ENCODE data around the gene NUDT3. TPM values are rescaled to one million over a fixed set of nuclear protein-coding genes. Genes with fewer than 3 reads are reported as not detected.
A peak's percentile ranks its signal among the peaks of the same experiment; 100 is the strongest.
"Not testable (repeated sequence)": the region's sequence is repeated elsewhere in the genome, so short reads cannot be mapped to it uniquely, and the experiment has no call there.

The NUDT3 gene
- total RNA-seq, 1 donor from 2014 or later = 37.1 TPM

DNA sequence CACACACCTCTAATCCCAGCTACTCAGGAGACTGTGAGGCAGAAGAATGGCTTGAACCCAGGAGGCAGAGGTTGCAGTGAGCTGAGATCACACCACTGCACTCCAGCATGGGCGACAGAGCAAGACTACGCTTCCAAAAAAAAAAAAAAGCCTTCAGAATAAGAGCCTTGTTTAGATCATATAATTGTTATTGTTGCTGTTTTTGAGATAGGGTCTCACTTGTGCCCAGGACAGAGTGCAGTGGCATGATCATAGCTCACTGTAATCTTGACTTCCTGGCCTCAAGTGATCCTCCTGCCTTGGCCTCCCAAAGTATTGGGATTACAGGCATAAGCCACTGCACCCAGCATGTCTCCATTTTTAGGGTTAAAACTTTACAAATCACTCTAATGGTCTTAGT, 68.2 kb downstream of the NUDT3 start:
- not testable (repeated sequence) for DNase-seq (ENCODE audit: low read depth, low spot score)

DNA sequence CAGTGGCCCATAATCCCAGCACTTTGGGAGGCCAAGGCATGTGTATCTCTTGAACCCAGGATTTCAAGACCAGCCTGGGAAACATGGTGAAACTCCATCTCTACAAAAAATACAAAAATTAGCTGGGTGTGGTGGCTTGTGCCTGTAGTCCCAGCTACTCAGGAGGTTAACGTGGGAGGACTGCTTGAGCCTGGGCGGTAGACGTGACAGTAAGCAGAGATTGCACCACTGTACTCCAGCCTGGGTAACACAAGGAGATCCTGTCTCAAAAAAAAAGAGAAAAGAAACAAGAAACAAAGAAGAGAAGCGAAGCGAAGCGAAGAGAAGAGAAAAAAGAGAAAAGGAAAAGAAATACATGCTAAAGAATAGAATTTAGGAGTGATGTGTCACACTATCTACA, 69.2 kb downstream of the NUDT3 start:
- no peak for DNase-seq (ENCODE audit: low read depth, low spot score)

DNA sequence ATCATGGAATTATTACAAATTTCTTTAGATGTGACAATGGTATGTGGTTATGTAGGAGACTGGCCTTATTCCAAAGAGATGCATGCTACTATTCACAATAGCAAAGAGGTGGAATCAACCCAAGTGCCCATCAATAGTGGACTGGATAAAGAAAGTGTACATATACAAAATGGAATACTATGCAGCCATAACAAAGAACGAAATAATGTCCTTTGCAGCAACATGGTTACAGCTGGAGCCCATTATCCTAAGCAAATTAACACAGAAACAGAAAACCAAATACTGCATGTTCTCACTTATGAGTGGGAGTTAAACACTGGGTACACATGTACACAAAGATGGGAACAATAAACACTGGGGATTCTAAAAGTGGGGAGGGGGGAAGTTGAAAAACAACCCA, 69.7 kb downstream of the NUDT3 start:
- no peak for DNase-seq (ENCODE audit: low read depth, low spot score)

DNA sequence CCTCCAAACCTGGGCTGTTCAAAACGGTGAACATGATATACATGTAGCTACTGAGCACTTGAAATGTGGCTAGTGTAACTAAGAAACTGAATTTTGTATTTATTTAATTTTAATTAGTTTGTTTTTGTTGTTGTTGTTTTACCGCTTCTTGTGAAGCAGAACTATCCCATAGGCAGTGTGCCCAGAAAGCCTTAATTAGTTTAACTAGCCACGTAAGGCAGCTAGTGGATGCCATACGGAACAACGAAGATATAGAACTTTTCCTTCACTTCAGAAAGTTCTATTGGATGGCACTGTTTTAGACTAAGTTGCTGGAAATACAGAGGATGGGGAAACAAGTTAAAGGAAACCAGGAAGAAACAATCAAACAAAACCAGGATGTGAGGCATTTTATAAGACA, 70.6 kb downstream of the NUDT3 start:
- peak; percentile 5 for DNase-seq (ENCODE audit: low read depth, low spot score)

DNA sequence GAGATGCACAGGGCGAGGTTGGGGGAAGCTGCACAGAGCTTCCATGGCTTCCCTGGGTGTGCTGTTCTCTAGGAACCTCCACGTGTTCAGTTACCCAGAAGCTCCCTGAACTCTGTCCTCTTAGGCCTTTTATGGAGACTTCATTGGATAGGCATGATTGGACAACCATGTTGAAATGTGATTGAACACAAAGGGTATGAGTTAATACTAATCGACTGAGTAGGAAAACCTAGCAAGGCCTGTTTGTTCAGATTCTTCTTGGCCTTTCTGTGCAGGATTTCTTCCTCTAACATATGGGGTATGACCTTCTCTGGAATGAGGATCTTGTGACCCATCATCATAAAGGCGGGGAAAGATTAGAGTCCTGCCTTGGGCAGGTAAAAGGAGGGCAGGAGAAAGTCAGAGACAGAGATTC, 73.0 kb downstream of the NUDT3 start:
- DNase-seq (ENCODE audit: low read depth, low spot score) = no peak

DNA sequence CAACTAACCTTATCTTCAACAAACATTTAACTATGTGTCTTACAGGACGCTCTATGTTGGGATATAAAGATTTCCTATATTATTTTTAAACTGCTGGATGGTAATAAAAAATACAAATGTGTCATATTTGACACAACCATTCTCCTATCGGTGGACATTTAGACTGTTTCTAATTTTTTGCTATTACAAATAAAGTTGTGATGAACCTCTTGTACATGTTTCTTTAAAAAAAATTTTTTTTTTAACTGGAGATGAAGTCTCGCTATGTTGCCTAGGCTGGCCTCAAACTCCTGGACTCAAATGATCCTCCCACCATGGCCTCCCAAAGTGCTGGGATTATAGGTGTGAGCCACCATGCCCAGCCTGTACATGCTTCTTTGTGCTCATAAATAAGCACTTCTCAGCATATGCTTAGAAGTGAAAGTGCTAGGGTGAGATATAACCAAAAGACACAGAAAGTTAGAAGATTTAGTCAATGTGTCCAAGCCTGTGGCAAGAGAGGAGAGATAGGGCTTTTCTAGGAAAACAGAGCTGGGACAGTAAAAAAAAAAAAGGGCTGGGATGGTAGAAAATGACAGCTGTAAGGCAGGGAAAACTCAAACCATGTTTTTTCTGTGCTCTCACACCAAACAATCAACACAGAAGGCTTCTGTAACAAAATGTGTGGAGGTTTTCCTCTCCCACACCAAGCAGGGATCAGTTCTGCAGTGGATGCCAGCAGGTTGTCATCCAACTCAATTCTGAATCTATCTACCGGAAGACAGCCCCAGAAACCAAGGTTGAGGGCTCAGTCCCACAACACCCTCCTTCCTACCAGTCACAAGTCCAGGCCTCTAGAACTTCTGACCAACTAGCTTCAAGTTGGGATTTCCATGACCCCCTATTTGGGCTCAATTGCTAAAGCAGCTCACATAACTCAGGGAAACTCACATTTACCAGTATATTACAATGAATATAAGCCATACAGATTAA, 73.7 kb downstream of the NUDT3 start:
- DNase-seq (ENCODE audit: low read depth, low spot score) = no peak

DNA sequence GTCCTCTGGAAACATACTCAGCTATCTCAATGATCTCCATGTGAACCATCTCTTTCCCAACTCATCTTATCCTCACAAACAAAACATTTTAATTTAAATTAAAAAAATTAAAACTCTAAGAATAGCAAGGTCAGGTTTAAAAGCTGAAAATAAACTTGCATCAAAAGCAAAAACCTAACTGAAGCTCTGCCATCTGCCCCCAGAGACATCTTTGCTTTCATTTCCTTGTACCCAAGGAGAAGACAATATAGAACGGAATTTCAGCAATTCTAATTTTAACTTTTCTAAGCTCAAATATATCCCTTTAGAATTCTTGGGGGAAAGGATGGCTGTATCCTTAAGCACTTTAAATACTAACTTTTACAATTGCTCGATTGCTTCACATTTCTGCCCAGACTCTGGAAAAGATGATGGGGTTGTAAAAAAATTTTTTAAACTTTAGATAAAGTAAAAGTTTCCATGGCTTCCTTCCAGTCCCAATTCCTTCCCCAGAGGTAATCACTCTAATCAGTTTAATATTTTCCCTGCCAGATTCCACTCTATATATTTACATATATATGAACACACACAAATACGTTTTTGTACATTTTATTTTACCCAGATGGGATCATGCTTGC, 74.5 kb downstream of the NUDT3 start:
- DNase-seq (ENCODE audit: low read depth, low spot score) = no peak

DNA sequence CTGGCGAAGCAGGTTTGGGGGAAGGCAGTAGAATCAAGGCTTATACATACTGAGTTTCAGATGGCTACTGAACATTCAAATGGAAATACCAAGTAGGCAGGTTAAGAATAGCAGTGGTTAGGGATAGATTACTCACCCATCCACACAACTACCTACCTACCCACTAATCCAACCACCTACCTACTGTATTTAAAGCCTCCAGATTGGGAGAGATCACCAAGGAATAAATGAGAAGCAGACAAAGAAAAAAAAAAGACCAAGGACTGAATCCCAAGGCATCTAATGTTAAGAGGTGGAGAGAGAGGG, 75.3 kb downstream of the NUDT3 start:
- no peak for DNase-seq (ENCODE audit: low read depth, low spot score)

DNA sequence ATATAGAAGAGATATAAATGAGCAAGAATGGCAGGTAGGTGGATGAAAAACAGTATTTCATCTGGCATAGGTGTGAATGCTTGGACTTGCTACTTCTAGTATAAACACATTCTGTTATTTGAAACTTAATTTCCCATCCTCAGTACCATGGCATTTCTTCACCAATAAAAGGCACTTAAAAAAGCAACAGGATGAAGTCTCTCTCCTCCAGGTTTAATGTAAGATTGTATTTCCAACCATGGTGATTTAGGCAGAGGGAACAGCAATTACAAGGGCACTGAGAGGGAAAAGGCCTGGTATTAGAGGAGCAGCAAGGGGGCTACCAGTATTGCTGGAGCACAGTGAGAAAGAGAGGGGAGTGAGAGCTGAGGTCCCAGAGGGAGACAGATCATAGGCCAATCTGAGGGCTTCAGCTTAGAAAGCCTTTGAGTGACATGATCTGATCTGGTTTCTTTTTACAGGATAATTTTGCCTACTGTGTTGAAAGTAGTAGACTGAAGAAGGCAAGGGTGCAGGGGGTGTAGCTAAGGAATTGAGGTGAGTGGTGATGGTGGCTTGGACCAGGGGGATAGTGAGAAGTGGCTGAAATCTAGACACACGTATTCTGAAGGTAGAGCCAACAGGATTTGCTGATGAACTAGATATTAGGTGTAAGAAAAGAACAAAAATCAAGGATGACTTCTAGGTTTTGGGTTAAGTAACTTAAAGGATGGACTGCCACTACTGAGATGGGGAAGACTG, 75.9 kb downstream of the NUDT3 start:
- DNase-seq (ENCODE audit: low read depth, low spot score) = no peak

DNA sequence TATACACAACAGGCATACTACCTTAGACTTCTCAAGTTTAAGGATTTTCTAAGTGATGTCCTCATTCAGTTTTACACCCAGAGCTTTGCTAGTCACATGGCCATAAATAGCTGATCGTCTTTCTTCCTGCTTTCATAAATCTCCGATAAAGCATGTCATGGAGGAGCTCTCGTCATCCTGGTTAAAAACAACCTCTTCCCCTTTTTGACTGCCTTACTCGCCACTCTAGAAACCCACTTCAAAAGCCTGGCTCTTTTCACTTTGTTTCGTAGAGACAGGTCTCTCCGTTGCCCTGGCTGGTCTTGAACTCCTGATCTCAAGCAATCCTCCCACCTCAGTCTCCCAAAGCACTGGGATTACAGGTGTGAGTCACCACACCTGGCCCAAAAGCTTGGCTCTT, 76.7 kb downstream of the NUDT3 start:
- DNase-seq (ENCODE audit: low read depth, low spot score) = no peak

DNA sequence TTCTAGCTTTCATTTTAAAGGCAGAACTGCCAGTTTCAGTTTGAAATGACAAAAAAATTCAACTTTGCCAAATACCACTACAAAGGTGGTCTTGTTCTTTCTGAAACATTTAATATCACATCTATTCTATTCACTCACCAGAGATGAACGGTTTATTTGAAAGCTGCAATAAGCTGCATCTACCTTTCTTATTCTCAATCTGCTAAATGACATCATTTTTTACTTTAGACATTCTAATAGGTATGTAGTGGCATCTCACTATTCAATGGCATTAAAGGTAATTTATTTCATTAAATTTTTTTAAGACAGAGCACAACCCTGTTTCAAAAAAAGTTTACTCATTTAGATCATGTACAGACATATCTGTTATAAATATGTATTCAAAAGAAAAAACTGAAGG, 77.2 kb downstream of the NUDT3 start:
- no peak for DNase-seq (ENCODE audit: low read depth, low spot score)

DNA sequence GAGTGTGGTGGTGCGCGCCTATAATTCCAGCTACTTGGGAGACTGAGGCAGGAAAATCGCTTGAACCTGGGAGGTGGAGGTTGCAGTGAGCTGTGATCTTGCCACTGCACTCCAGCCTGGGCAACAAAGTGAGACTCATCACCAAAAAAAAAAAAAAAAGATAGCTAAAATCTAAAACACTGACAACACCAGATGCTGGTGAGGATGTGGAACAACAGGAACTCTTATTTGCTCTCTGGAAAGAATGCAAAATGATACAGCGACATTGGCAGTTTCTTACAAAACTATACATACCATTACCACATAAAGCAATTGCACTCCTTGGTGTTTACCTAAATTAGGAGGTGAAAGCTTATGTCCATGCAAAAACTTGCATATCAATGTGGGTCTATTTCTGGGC, 80.2 kb downstream of the NUDT3 start:
- DNase-seq (ENCODE audit: low read depth, low spot score) = no peak

DNA sequence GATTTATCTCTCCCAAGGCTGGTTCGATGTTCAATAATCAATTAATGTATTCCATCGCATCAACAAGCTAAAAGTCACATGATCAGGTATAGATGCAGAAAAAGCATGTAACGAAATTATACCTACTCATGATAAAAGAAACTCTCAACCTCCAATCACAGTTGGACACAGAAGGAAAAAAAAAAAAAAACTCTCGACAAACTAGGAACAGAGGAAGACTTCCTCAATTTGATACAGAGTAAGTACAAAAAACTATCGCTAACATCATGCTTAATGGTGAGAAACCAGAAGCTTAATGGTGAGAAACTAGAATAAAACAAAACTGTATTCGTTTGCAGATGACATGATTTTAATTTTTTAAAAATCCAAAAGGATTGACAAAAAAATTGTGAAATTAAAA, 81.7 kb downstream of the NUDT3 start:
- DNase-seq (ENCODE audit: low read depth, low spot score) = no peak

DNA sequence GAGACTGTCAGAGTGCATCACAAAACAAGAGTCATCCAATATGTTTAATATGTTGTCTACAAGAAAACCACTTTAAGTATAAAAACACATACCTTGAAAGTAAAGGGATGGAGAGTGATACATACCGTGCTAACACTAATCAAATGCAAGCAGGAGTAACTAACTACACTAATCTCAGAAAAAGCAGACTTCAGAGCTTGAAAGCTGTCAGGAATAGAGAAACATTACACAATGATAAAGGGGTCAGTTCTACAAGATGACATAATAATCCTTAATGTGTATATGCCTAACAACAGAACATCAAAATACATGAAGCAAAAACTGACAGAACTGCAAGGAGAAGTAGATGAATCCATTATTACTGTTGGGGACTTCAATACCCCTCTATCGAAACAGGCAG, 84.0 kb downstream of the NUDT3 start:
- no peak for DNase-seq (ENCODE audit: low read depth, low spot score)

DNA sequence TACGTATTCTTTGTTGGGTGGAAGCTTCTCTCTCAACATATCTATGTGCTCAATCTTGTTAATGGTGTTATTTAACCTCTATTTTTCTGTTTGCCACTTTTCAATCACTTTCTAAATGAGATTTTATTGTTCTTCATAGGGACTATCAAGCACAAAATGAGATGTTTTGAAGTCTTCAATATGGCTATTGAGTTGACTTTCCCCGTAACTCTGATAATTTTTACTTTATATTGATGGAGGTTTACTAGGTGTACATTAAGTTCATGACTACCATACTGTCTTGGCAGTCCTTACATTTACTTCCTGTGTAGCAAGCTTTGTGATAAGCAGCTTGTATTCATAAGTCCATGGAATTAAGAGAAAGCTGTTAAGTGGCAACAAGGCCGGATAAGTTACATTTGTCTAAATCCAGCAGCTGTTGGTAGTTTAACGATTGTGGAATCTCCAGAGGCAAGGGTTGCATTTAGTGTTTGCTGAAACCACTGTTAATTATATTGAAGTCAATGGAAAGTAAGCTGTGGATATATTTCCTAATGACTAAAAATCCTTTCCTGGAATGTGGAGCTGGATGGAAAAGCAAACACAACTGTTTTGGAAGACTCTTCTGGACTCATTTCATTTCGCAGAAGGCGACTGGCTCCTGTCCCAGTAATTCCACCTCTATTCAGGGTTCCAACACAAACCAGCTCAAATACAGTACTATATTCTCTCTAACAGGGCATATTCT, 86.3 kb downstream of the NUDT3 start:
- peak; percentile 48 for DNase-seq (ENCODE audit: low read depth, low spot score)

DNA sequence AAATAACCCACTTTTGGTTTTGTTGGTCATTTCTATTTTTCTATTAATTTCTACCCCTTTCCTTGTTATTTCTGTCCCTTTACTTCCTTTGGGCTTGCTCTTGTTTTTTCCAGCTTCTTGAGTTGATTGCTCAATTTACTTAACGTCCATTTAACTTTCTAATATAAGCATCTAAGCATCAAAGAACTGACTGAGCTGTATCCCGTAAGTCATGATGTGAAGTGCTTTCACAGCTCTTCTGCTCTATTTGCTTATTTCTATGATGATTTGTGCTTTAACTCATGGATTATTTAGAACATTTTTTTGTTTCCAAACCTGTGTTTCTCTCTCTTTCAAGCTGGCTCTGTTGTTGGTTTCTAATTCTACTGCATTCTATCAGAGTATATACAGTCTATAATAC, 87.0 kb downstream of the NUDT3 start:
- DNase-seq (ENCODE audit: low read depth, low spot score) = no peak

DNA sequence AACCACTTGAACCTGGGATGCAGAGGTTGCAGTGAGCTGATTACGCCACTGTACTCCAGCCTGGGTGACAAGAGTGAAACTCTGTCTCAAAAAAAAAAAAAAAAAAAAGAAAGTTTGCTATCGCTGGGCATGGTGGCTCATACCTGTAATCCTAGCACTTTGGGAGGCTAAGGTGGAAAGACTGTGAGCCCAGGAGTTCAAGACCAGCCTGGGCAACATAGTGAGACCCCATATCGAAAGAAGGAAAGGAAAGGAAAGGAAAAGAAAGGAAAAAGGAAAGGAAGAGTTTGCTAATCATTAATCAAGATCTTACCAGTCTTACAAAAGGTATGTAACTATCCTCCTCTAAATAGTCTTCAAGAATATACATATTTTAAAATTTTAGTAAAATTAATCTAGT, 88.3 kb downstream of the NUDT3 start:
- no peak for DNase-seq (ENCODE audit: low read depth, low spot score)

DNA sequence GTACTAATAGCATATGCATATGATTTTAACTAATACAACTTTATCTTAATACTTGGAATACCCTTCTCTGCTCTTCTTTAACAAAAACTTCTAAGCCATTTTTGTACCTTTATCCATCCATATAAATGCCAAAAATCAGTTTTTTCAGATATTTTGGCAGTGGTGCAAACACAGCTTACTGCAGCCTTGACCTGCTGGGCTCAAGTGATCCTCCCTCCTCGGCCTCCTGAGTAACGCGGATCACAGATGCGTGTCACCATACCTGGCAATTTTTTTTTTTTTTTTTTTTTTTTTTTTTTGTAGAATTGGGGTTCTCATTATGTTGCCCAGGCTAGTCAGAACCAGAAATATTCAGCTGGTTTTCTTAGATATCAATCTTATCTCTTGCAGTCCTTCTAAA, 89.5 kb downstream of the NUDT3 start:
- no peak for DNase-seq (ENCODE audit: low read depth, low spot score)

DNA sequence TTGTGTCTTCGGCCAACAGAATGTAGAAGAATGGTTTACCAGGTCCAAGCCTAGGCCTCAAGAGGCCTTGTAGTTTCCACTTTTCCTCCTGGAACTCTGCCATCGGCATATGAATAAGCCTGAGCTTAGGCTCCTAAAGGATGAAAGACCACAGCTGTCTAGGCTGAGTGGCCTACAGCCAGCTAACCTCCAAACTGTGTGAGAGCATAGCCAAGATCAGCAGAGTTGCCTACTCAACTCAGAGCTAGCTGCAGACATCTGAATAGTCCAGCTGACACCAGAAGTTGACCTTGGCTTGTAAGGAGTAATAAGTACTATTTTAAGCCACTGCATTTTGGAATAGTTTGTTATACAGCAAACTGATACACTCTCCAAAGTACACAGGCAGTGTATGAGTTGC, 91.1 kb downstream of the NUDT3 start:
- DNase-seq (ENCODE audit: low read depth, low spot score) = peak; percentile 35

DNA sequence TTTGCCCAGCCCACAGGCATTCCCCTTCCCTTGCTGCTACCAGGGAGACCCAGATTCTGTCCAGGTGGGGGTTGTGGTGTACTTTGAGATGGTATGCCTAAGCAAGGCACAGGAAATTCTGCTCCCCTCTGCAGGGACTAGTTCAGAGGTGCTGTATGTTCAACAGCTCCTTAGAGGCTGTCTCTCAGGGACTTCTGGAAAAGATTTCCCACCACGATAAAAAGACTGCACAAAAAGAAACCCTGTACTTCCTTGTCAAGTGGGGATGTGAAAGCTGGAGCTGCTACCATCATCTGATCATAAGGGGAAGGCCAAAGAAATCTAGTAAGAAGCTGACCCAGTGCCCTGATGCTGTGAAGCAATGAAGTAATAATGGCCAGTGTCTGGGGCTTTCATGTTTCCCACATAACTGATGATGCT, 92.1 kb downstream of the NUDT3 start:
- no peak for DNase-seq (ENCODE audit: low read depth, low spot score)

DNA sequence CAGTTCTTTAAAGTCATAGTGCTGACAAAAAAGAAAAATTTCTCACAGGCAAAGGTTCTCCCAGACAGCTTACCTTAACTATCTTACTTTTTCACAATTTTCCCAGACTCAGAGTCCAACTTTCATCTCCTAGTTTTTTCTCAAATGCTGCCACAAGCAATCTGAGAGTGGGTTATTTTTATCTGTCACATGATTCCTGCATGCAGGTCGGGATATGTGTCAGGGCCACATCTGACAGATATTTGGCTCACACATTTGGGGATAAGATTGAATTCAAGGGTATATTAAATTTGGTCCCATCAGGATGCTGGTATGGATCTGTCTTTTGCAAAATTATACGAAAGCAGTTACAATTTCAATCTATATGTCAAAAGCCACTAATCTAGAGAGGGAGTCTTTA, 93.5 kb downstream of the NUDT3 start:
- DNase-seq (ENCODE audit: low read depth, low spot score) = no peak

DNA sequence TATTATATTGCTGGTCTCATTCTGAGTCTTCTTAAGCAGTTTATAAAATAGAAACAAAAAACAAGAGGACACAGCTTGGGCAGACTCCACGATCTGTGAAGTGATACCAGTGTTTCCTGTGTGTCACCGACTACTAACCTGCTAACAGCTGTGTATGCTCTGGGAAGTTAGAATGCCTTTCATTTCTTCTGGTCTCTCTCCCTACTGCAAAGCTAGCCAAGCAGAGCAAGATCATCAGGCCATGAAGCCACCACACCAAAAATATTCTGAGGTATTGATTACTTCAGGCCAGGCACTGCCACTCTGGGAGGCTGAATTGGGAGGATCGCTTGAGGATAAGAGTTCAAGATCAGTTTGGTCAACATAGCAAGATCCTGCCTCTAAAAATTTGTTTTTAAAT, 96.7 kb downstream of the NUDT3 start:
- DNase-seq (ENCODE audit: low read depth, low spot score) = no peak
